Sciatic nerve (tissue), 2 donors: ENCODE measurements around the gene WFIKKN2. TPM values are rescaled to one million over a fixed set of nuclear protein-coding genes. Genes with fewer than 3 reads are reported as not detected.

Experiments
- ATAC-seq: fragments of 200-7000 bp; cut with Tn5 transposase; one replicate; pipeline ENCODE4 v1.9.1; 2020; ENCODE audit warnings: mild to moderate bottlenecking, moderate library complexity
- DNase-seq: peaks from one replicate; pipeline ENCODE4 v3.0.0-alpha.2; 2020; ENCODE audit warnings: low spot score
- intact Hi-C: fragments of 100-400 bp; cut with DNase I; formaldehyde crosslinking; loops from one replicate; pipeline ENCODE4 v1.14.2; 2022
- total RNA-seq: library from RNA; stranded (reverse); fragmentation: NEBNext Ultra II Directional; extraction: Animal tissue kit (Norgen Biotek cat#: 25700); gene quantifications from one replicate; pipeline ENCODE4 v1.2.1, GENCODE V29; 2021
- donor health status: DM: no; HTN: no; CAD: no.
- donor health status: DM: no; HTN: no; CAD: no.

Gene WFIKKN2
- total RNA-seq, 1 donor from 2014 or later = 2.0 TPM

GRCh38 chr17:50806141-50806643, 29.2 kb upstream of the WFIKKN2 start:
- DNase-seq = no peak

DNA sequence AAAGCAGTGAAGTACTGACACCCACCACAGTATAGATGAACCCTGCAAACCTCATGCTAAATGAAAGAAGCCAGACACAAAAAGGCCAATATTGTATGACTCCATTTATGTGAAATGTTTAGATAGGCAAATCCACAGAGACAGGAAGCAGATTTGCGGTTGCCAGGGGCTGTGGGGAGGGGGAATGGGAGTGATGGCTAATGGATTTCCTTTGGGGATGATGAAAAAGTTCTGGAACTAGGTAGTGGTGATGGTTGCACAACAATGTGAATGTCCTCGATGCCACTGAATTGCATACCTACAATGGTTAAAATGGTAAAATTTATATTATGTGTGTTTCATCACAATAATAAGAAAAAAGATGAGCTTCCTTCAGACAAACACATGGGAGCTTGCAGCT, 28.4 kb upstream of the WFIKKN2 start:
- no peak for ATAC-seq
- no peak for DNase-seq
- intact Hi-C loops = no loop called here

More at GRCh38 chr17:50806141-50806643, 29.2 kb upstream of the WFIKKN2 start:
- intact Hi-C loops = no loop called here
- peak; percentile 66 for ATAC-seq

DNA sequence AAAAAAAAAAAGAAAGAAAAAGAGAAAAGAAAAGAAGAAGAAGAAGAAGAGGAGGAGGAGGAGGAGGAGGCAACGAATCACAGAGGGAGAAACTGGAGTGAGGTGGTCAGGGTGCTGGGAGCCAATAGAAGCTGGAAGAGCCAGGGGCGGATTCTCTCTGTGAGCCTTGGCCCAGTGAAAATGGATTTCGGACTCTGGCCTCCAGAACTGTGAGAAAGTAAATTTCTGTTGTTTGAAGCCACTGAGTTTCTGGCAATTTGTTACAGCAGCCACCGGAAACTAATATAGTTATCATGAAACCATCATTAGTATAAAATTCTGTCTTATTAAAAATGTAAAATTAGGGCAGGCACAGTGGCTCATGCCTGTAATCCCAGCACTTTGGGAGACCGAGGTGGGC, 27.7 kb upstream of the WFIKKN2 start:
- DNase-seq (no peak), ATAC-seq (no peak)
- intact Hi-C loops = no loop called here

- ATAC-seq = no peak
- intact Hi-C loops = no loop called here
- no peak for DNase-seq
Measured at GRCh38 chr17:50808413-50808812, 27.0 kb upstream of the WFIKKN2 start.

DNA sequence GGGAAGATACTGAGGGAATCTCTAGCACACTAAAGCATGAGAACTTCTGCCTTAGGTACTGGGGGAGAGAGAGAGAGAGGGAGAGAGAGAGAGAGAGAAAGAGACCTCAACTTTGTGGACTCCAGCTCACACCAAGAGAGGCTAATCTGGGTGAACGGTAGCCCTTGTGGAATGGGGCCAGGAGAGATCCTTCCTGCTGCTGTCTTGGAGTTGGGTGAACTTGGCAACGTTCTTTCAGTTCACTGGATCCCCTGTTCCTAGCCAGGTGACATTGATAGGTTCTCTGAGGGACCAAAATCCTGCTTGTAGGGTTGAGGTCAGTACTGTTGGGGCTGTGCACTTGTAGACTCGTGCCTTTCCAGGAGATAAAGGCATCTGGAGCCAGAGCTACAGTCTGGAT, 26.5 kb upstream of the WFIKKN2 start:
- intact Hi-C loops = no loop called here
- DNase-seq (no peak), ATAC-seq (no peak)

- intact Hi-C loops = no loop called here
- DNase-seq = no peak
- no peak for ATAC-seq
Measured at GRCh38 chr17:50813583-50813982, 21.8 kb upstream of the WFIKKN2 start.

- intact Hi-C loops = no loop called here
- ATAC-seq (no peak), DNase-seq (no peak)
Measured at GRCh38 chr17:50815400-50815799, 20.0 kb upstream of the WFIKKN2 start.

DNA sequence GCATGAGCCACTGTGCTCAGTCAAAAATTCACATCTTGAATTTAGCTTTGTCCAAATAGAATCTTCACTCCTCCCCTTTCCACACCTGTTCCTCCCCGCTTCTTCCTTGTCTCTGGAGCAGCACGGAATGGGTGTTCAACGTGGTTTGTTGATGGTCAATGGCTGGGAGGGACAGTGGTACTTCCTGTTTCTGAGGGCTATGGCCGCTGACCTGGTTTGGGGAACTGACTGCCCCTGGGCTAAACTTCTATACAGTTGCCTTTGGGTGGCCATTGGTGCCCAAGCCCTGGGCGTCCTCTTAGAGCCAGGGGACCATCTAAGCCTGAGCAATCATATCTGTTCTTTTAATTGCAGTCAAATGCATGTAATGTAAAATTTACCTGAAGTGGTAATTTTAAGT, 19.1 kb upstream of the WFIKKN2 start:
- intact Hi-C loops = no loop called here
- DNase-seq (no peak), ATAC-seq (no peak)

DNA sequence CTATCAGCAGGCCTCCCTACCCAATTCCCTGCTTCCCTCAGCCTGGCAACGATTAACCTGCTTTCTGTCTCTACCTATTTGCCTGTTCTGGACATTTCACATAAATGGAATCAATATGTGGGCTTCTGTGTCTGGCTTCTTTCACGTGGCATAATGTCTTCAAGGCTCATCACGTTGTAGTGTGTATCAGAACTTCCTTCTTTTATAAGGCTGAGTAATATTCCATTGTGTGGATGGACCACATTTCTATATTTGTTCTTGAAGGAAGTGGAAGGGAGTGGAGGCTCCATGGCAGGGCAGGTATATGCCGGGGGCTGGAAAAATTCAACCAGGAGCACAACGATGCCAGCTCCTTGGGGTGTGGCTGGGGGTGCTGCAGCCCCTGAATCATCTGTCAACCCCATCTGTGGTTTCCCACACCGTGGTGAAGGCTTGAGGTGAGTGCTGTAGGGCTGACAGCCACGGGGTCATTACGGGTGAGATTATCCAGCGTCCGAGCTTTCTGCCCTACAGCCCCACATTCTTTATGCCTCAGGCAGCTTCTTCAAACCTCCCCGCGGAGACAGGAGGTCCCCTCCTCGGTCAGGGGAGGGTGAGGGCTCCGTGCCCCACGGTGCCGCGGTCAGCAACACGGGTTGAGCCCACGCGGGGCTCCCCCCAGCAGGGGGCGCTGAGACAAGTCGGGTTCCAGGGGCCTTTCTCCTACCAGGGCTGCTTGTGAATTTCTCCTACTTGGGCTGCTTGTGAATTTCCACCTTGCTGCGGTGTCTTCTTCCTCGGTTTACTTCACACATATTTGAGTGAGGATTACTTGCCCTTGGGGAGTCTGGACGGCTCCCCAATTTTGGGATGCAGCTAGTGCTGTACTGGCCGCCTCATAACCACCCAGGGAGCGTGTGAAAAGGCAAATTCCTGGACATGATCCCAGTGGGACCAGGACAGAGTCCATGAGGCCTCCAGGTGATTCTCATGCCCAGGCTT, 18.3 kb upstream of the WFIKKN2 start:
- intact Hi-C loops = no loop called here

GRCh38 chr17:50817838-50818237, 17.5 kb upstream of the WFIKKN2 start:
- intact Hi-C loops = no loop called here
- ATAC-seq = no peak
- no peak for DNase-seq

More for the DNA sequence above, 18.3 kb upstream of the WFIKKN2 start:
- ATAC-seq = peak; percentile 88
- peak; percentile 77 for DNase-seq

DNA sequence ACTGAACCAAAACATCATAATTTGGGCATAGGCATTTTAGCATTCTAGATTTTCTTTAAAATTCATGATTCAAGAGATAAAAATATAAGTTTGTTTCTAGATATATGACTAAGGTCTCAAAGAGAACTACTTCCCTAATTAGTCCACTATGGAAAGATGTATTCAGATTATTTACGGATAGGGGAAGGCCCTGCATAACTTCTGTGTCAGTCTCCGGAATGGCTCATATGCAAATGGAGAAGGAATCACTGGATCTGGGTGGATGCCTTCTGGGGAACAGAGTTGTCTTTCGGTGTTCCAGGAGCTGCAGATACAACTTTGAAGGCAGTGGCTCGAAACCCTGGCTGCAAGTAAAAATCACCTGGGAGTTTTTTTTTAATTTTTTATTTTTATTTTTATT, 17.1 kb upstream of the WFIKKN2 start:
- no peak for DNase-seq
- ATAC-seq = no peak
- intact Hi-C loops = no loop called here

GRCh38 chr17:50818921-50819657, 16.3 kb upstream of the WFIKKN2 start:
- intact Hi-C loops = no loop called here
- ATAC-seq (no peak), DNase-seq (no peak)

DNA sequence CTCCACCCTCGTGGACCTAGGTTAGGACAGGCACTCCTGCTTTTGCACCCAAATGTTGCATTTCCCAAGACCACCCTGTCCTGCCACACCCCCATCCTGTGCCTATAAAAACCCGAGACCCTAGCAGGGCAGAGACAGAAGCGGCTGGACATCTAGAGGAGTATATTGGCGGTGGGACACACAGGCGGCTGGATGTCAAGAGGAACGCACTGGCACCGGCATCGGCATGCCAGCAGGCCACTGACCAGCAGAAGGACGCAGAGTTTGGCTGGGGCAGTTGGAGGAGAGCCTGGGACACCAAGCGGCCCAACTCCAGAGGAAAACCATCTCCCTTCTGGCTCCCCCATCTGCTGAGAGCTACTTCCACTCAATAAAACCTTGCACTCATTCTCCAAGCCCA, 14.7 kb upstream of the WFIKKN2 start:
- intact Hi-C loops = no loop called here
- DNase-seq = no peak
- ATAC-seq = no peak

DNA sequence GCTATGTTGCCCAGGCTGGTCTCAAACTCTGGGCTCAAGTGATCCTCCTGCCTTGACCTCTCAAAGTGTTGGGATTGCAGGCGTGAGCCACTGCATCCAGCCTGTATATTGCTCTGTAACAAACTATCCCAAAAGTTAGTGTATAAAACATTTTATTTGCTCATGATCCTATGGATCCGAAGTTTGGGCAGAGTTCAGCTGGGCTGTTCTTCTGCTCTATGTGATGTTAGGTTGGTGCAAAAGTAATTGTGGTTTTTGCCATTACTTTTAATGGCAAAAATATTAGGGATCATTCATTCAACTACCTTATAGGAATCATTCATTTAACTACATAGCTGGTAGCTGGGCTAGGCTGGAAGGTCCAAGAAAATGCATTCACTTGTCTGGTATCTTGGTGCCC, 12.8 kb upstream of the WFIKKN2 start:
- intact Hi-C loops = no loop called here
- DNase-seq (no peak), ATAC-seq (no peak)

- DNase-seq (no peak), ATAC-seq (no peak)
- intact Hi-C loops = no loop called here
Measured at GRCh38 chr17:50824429-50824828, 11.0 kb upstream of the WFIKKN2 start.

DNA sequence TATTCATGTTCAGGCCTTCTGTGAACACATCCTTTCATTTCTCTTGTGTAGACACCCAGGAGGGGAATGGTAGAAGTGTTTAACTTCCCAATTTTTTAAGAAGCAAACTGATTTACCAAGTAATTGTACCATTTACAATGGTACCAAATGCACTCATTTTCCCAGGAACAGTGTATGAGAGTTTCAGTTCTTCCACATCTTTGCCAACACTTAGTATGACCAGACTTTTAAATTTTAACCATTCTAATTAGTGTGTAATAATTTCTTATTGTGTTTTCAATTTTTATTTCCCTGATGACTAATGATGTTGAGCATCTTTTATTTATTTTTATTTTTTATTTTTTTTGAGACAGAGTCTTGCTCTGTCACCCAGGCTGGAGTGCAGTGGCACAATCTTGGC, 10.2 kb upstream of the WFIKKN2 start:
- intact Hi-C loops = no loop called here
- ATAC-seq (no peak), DNase-seq (no peak)

- ATAC-seq (no peak), DNase-seq (no peak)
- intact Hi-C loops = no loop called here
Measured at GRCh38 chr17:50828508-50829170, 6.7 kb upstream of the WFIKKN2 start.

GRCh38 chr17:50829332-50829731, 6.1 kb upstream of the WFIKKN2 start:
- DNase-seq (no peak), ATAC-seq (no peak)
- intact Hi-C loops = no loop called here

GRCh38 chr17:50830352-50830751, 5.0 kb upstream of the WFIKKN2 start:
- DNase-seq (no peak), ATAC-seq (peak; percentile 72)
- intact Hi-C loops = no loop called here
